ENCODE data around the gene CTAG1B.
"Not testable (repeated sequence)": the region's sequence is repeated elsewhere in the genome, so short reads cannot be mapped to it uniquely, and the experiment has no call there.

CTAG1B gene

GRCh38 chrX:154620767-154621414 lies 1.8 kb upstream of the CTAG1B start:
- DNase-seq: not testable (repeated sequence)

GRCh38 chrX:154613586-154613985 lies 5.5 kb downstream of the CTAG1B start:
- not testable (repeated sequence) for DNase-seq

- DNase-seq: not testable (repeated sequence)
Observed at GRCh38 chrX:154611146-154611545, 7.9 kb downstream of the CTAG1B start.

- DNase-seq: not testable (repeated sequence)
Observed at GRCh38 chrX:154608823-154609222, 10.3 kb downstream of the CTAG1B start.

- not testable (repeated sequence) for DNase-seq
Observed at GRCh38 chrX:154607976-154608375, 11.1 kb downstream of the CTAG1B start.

GRCh38 chrX:154607370-154607769 lies 11.7 kb downstream of the CTAG1B start:
- no peak for DNase-seq

- no peak for DNase-seq
Observed at GRCh38 chrX:154605566-154605965, 13.5 kb downstream of the CTAG1B start.

GRCh38 chrX:154603438-154604430 lies 15.3 kb downstream of the CTAG1B start:
- DNase-seq: peak; percentile 67

- DNase-seq: no peak
Observed at GRCh38 chrX:154602766-154603437, 16.2 kb downstream of the CTAG1B start.

- no peak for DNase-seq
Observed at GRCh38 chrX:154602226-154602625, 16.9 kb downstream of the CTAG1B start.

- no peak for DNase-seq
Observed at GRCh38 chrX:154600759-154601374, 18.2 kb downstream of the CTAG1B start.

- DNase-seq: no peak
Observed at GRCh38 chrX:154599531-154599930, 19.6 kb downstream of the CTAG1B start.

- DNase-seq: no peak
Observed at GRCh38 chrX:154598656-154599055, 20.4 kb downstream of the CTAG1B start.

GRCh38 chrX:154597221-154597620 lies 21.9 kb downstream of the CTAG1B start:
- no peak for DNase-seq

- DNase-seq: peak; percentile 74
Observed at GRCh38 chrX:154596290-154596929, 22.7 kb downstream of the CTAG1B start.

GRCh38 chrX:154595559-154596249 lies 23.4 kb downstream of the CTAG1B start:
- DNase-seq: no peak

- no peak for DNase-seq
Observed at GRCh38 chrX:154594491-154594890, 24.6 kb downstream of the CTAG1B start.

GRCh38 chrX:154593201-154593600 lies 25.9 kb downstream of the CTAG1B start:
- DNase-seq: no peak

- DNase-seq: no peak
Observed at GRCh38 chrX:154592505-154592904, 26.6 kb downstream of the CTAG1B start.

GRCh38 chrX:154590415-154590814 lies 28.7 kb downstream of the CTAG1B start:
- DNase-seq: not testable (repeated sequence)

GRCh38 chrX:154584585-154585183 lies 34.4 kb downstream of the CTAG1B start, which contains the start of gene CTAG1A:
Gene CTAG1A (plus strand): TSS chrX:154585133. CDS start chrX:154585207, 74 bp downstream.
- not testable (repeated sequence) for DNase-seq
